HG03442 (cell line): Measurements from ENCODE around the gene RNF207.
"Not testable (repeated sequence)": the region's sequence is repeated elsewhere in the genome, so short reads cannot be mapped to it uniquely, and the experiment has no call there.

Source experiments
- ATAC-seq: cut with Tn5 transposase; IDR thresholded peaks from one replicate; pipeline ENCODE4 v1.9.1; 2021; ENCODE audit warnings: mild to moderate bottlenecking, moderate library complexity; ENCODE audit not compliant: unreplicated experiment

The RNF207 gene

DNA sequence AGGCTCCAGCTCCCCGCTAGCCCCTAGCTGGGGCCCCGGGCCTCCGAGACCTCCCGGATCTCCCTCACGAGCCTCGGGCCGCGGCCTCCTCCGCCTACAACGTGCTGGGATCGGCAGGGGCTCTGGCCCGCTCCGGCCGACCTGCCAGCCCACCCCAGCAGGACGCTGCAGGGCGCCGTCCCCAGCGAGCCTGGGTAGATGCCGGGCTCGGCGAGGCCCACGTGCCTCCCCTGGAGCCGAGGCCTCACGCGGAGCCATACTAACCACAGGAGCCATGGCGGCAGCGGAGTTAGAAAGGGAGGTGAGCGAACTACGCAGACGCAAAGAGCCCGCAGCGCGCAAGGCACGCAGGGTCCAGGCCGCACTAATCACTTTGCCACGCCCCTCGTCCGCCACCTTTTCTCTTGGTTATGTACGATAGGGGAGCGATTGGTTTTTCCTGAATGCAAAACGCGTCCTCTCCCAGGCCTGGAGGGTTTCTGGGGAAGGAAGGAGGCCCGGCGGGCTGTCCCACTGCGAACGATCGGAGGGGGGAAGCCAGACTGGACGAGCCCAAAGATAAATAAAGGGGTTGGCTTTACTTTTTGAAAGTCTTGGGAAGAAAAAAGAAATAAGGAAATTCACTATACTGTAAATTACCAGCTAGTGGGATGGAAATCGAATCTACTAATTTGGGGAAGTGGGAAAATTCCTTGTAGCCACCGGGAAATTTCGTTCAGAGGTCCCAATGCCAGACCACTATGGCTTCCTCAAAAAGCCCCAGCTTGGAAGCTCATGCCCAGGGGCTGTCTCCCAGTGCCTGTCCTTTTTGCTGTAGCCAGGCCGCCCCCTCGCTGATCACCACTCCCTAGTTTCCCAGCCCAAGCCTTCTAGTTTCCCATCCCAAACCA, 6.4 kb upstream of the RNF207 start, which contains the start of gene RPL22:
Gene RPL22, minus strand, starts transcription at position 298 of the 890 bp plus-strand sequence. Its CDS starts 22 bp downstream, at position 276.
- peak; percentile 96 for ATAC-seq

DNA sequence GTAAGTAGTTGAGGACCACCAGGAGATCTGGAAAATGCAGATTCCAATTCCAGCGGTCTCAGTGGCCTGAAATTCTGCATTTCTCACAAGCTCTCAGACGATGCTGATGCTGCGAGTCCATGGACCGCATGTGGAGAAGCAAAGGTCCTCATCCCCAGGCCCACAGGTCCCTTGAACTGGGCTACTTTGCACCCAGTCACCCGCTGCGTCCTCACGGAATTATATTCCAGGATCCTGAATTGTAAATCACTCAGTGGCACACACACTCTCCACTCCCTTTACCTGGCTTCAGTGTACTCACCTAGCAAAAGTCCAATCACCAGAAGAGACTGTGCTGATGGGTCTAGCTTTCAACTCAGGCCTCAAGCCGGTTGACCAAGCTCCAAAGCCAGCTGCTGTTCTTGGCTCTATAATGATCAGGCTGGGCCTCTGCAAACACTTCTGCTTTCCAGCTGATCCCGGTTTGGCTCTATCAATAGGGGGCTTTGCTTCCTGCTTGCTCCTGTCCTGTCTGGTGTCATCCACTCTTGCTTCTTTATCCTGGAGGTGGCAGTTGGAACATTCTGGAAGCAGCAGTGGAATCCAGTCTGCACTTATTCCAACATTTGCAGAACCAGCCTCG, 5.6 kb upstream of the RNF207 start:
- ATAC-seq: no peak

DNA sequence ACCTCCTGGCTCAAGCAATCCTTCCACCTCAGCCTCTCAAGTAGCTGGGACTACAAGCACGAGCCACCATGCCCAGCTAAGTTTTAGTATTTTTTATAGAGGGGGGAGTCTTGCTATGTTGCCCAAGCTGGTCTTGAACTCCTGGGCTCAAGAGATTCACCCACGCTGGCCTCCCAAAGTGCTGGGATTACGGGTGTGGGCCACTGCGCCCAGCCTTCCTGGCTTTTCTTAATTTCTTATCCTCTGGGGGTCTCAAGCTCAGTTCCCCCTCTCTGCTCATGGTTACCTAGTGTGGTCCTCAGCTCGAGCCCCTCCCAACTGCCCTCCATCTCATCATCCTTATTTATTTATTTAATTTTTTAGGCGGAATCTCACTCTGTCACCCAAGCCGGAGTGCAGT, 3.7 kb upstream of the RNF207 start:
- ATAC-seq: no peak

DNA sequence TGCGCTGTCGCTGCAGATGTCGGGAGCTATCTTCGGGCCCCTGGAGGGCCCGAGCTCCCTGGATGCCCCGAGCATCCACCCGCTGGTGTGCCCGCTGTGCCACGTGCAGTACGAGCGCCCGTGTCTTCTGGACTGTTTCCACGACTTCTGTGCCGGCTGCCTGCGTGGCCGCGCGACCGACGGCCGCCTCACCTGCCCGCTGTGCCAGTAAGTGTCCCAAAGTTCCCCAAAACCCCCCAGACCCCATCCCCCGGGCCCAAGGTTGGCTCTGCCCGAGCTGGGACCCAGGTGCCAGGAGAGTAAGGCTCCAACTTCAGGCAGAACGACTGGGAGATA, 569 bp downstream of the RNF207 start:
- ATAC-seq: no peak

DNA sequence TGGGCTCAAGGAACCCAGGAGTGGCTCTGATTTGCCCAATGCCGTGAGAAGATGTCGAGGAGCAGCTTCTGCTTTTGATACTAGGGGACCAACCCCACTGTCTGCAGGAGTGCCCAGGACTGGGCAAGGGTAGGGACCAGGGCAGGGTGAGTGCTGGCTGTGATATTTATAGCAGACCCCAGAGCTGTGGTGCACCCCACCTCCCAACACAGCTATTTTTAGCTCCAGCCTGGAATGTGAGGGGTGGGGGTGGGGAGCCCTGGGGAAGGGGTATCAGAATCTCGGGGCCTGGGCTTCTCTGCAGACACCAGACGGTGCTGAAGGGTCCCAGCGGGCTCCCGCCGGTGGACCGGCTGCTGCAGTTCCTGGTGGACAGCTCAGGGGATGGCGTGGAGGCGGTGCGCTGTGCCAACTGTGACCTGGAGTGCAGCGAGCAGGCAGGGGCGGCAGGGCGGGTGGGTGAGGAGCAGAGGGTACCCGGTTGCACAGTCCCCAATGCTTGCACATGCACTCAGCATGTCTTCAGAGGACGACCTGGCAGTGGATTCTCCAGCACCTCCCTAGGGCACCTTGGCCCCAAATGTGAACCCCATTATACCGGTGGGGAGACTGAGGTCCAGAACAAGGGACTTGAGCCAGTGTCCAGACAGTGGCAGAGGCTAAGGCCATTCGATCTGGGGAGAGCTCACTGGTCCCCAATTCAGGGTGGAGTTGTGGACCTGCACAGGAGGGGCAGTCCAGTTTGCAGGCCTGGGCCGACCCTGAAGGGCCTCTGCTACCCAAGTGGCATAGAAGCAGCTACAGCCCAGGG, 1.4 kb downstream of the RNF207 start:
- ATAC-seq: no peak

DNA sequence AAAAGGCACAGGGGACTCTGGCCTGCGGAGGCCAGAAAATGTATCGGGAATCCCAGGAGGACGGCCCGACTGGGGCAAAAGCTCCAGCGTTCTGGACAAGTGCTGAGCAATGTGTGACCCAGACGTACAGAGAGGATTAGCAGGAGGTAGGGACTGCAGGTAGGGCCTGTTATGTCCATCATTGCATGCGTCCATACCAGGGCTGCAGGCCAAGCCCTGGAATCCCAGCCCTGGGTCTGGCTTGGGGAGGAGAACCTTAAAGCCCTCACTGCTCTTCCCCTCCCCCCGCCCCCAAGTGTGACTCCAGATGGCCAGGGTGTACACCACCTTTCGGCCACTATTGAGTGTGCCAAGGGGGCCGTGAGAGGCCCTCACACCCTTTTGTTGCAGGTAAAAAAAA, 2.0 kb downstream of the RNF207 start:
- no peak for ATAC-seq

DNA sequence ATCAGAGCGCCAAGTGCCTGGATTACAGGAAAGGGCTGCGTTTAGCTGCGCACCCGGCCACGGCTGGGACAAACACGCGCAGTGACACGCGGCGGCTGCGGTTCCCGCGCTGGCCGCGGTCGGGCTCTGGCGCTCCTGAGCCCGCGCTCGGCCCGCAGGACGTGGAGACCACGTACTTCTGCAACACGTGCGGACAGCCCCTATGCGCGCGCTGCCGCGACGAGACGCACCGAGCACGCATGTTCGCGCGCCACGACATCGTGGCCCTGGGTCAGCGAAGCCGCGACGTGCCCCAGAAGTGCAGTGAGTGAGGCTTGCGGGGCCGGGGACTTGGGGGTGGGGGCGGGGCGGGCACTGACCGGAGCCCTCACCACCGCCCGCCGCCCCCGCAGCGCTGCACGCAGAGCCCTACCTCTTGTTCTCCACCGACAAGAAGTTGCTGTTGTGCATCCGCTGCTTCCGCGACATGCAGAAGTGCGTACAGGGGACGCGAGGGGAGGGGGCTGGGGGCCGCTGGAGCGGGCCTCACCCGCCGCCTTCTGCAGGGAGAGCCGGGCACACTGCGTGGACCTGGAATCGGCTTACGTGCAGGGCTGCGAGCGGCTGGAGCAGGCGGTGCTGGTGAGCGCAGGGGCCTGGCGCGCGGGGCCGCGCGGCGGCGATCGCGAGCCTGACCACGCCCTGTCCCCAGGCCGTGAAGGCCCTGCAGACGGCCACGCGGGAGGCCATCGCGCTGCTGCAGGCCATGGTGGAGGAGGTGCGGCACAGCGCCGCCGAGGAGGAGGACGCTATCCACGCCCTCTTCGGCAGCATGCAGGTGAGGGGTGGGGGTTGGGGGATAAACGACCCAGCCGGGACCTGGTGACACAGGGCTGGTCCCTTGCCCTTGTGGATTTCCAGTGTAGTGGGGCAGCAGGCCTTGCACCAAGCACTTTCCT, 3.1 kb downstream of the RNF207 start:
- no peak for ATAC-seq

DNA sequence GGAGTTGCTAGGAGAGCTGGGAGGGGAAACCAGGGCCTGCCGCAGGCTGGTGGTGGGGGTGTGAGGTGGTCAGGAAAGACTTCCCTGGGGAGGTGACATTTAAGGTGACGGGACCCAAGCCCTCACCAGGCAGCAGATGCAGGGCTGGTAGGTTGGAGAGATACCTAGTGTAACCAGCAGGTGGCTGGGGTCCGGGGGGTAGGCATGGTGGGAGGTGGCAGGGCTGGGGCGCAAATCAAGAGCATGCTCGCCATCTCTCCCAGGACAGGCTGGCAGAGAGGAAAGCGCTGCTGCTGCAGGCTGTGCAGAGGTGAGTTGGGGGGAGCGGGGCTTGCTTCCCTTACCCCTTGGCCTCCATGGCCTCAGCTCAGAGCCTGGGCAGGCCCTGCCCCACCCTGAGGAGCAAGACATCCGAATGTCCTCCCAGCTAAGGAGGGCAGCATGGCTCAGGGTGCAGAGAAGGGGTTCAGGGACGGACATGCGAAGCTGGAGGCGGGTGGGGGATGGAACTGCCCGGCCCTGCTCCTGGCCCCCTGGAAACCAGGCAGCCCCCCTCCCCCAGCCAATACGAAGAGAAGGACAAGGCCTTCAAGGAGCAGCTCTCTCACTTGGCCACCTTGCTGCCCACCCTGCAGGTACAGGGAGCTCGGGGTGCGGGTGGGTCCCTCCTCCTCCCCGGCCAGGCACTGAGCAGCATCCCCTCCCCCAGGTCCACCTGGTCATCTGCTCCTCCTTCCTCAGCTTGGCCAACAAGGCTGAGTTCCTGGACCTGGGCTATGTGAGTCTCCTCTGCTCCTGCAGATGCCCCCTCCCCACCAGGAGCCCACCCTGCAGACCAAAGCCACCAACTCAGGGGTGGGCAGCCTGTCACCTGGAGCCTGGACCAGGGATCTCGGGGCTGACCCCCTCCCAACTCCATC, 4.0 kb downstream of the RNF207 start:
- ATAC-seq: no peak

DNA sequence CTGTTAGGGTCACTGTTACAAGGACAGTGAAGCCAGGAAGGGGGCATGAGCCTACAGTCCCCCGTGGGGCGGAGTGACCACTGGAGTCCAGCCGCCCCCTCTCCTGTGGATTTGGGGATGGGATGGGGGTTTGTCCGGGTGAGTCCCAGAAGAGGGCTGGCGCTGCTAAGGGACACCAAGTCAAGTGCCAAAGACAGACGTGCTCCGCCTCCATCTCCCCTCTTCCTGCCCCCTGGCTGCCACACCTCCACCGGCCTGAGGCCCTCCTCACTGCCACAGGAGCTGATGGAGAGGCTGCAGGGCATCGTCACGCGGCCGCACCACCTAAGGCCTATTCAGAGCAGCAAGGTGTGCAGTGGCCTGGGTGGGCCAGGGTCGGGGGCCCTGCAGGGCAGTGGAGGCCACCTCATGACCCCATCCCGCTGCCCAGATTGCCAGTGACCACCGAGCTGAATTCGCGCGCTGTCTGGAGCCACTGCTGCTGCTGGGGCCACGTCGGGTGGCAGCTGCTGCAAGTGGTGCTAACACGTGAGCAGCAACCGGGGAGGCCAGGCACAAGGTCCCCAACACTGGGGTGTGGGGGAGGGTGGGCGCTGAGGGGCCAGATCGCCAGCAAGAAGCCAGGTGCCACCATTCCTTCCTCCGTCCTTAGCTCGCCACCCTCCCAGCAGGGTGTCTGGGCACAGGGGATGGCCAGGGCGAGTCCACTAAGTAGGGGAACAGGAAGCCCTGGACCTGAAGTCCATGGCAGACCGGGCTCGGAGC, 4.9 kb downstream of the RNF207 start:
- ATAC-seq: no peak

DNA sequence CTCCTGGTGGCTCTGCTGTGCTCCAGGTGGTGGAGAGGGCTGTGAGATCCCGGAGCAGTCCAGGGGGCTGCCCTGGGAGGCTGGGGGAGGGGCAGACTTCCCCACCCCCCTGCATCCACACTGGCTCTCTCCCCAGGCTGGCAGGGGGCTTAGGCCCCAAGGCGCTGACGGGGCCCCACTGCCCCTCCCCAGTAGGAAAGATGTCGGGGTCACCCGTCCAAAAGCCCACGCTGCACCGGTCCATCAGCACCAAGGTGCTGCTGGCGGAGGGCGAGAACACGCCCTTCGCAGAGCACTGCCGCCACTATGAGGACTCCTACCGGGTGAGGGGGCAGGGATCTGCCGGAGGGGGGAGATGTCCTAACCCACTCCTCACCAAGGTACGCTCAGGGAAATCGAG, 5.8 kb downstream of the RNF207 start:
- ATAC-seq: no peak

DNA sequence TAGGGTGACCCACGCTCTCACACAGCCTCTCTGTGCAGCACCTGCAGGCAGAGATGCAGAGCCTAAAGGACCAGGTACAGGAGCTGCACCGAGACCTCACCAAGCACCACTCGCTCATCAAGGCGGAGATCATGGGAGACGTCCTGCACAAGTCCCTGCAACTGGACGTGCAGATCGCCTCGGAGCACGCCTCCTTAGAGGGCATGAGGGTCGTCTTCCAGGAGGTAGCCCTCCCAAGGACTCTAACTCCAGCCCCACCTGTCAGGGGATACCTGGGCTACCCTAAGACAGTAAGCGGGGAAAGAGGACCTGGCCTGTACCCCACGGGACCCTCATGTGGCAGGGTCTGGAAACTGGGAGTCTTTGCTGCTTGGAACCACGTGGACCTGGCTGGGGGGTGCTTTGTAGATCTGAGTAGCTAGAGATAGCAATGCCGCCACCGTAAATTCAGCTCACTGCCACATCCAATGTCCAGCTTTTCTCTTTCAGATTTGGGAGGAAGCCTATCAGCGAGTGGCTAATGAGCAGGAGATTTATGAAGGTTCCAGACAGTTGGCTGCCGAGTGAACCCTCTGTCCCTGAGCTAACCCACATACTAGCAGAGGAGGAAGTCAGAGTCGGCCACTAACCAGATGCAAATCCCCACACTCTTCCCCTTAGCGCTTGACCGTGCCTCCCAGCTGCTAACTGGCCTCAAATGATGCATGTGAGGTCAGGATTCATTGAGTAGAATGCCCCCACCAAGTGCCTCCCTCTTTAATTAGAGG, 6.5 kb downstream of the RNF207 start:
- ATAC-seq: no peak

DNA sequence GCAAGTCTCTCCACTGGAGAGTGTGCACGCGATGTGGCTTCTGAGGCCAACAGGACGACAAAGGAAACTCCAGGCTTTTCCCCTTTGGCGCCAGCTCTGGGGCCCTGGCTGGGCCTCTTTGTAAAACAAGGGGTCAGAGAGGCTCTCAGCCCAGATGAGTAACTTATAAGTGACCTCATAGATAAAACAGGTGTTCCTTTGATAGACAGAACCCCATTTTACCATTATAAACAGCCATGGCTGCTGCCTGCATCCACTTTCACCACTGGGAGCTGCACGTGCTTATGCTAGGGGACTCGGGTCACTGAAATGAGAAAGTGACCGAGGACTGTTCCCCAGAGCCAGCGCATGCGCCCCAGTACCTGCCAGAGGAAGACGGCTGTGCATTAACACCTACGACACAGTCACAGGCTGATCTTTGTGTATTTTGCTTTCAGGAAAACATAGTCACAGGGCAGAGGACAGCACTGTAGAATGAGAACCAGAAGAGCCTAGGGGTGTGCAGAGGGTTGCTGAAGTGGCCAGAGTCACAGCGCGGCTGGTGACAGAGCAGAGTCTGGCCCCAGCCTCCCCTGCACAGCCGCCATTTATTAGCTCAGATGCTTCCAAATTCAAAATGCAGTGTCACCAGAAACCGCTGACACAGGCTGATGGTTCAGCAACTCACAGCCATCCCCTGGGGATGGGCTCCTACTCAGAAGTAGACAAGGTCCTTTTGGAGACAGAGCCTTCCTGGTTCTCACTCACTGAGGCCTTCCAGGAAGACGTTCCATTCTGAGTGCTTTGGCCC, 12.7 kb downstream of the RNF207 start:
- no peak for ATAC-seq

DNA sequence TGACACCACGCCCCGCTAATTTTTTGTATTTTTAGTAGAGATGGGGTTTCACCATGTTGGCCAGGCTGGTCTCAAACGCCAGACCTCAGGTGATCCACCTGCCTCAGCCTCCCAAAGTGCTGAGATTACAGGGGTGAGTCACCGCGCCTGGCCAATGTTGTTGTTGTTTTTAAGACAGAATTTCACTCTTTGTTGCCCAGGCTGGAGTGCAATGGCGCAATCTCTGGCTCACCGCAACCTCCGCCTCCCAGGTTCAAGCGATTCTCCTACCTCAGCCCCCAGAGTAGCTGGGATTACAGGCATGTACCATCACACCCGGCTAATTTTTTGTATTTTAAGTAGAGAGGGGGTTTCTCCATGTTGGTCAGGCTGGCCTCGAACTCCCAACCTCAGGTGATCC, 13.7 kb downstream of the RNF207 start:
- not testable (repeated sequence) for ATAC-seq

DNA sequence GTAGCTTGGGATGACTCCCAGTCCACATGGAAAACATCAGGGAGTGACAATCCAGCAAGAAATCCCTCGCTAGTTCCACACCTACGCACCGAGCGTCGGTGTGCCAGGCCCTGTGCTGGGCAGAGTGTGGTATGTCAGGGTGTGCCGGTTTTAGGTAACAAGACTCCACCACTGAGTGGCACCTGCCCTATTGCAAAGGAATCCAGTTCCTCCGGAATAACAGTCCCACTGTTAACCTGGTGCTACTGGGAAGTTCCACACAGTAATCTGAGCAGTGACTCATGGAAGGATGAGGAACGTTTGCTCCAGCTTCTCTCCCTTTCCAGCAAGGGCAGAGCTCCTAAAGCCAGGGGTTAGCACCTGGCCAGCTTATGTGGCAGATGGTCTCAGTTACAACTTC, 14.3 kb downstream of the RNF207 start:
- ATAC-seq: no peak

DNA sequence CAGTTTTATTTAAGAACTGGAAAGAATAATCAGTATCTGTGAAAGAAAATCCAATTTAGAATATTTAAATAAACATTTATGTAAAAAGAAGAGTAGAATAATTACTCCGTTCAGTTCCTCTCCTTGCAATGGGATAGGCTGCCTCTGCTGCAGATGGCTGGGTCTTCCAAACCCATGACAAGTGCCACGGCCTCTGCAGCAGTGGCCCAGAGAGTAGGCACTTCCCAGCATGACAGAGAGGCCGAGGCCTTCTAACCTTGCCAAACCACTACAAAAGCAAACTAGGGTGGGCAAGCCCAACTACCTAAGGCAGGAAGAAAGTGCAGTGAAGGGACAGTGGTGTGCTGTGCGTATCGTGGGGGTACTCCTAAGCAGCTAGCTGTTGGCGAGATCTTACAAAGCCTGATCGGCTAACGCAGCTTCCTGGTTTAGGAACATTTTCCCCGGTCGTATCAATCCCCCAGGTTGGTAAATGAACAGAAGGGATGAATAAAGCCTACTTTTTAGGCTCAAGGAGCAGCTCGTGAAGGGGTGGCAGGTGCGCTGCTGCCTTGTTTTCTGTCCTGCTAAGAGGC, 15.4 kb downstream of the RNF207 start:
- ATAC-seq: no peak

DNA sequence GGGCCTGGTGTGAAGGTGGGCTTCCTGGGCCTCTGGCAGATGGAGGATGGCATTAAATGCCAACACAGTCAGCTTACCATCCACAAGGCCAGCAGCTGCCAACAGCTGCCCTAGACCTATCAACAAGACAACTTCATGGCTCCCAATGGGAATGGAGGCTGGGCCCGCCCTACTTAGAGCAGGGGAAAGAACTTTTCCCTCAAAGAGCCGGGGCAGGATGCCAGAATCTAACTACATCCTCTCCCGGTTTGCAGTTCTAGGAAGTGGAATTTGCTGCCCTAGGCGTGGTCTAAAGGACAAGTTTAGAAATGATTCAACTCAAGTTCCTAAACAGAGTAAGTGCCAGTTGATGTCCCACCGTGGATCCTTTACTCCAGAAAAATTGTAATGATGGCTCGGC, 16.7 kb downstream of the RNF207 start:
- ATAC-seq: no peak

DNA sequence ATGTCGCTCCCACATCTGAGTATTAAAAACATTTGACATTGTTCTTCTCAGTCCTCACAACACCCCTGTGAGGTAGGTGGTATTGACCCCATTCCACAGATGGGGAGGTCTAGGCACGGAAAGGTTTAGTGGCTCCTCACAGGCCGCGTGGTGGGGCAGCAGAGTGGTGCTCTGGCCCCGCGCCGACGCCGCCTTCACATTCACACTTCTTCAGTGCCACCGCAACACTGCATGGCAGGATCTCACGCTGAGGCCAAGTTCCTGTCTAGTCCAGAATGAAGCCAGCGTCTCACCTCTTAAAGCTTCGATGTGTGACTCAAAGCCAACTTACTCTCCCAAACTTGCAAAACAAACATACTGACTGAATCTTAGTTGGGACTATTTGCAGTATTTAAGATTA, 17.7 kb downstream of the RNF207 start:
- ATAC-seq: no peak
